WTC11 (cell line): ENCODE measurements around the gene TBX3.

ENCODE experiments used
- ATF2 ChIP-seq: sonication (generic); formaldehyde crosslinking; IDR thresholded peaks from 2 replicates; pipeline ENCODE4 v1.8.1; 2022; ENCODE audit warnings: low read depth, missing genetic modification reagents, borderline replicate concordance
- CREB1 ChIP-seq: sonication (generic); formaldehyde crosslinking; IDR thresholded peaks from 2 replicates; pipeline ENCODE4 v1.8.0; 2023; ENCODE audit warnings: mild to moderate bottlenecking, missing genetic modification reagents
- CTCF ChIP-seq: fragments of 200-600 bp; IDR thresholded peaks from 2 replicates; pipeline ENCODE4 v1.8.0; 2022; ENCODE audit warnings: antibody characterized with exemption
- ELF4 ChIP-seq: sonication (generic); formaldehyde crosslinking; IDR thresholded peaks from 2 replicates; pipeline ENCODE4 v1.8.1; 2022; ENCODE audit warnings: low read depth, mild to moderate bottlenecking, moderate library complexity, missing genetic modification reagents
- GRHL2 ChIP-seq: fragments of 250-450 bp; sonication (Bioruptor Pico); IDR thresholded peaks from 2 replicates; pipeline ENCODE4 v1.8.0; 2022; ENCODE audit warnings: mild to moderate bottlenecking, moderate library complexity; ENCODE audit not compliant: insufficient replicate concordance, severe bottlenecking
- IRF1 ChIP-seq: sonication (generic); formaldehyde crosslinking; IDR thresholded peaks from 2 replicates; pipeline ENCODE4 v1.8.0; 2023; ENCODE audit warnings: missing genetic modification reagents
- JUN ChIP-seq: sonication (generic); formaldehyde crosslinking; IDR thresholded peaks from 2 replicates; pipeline ENCODE4 v1.8.0; 2023; ENCODE audit warnings: mild to moderate bottlenecking, missing genetic modification reagents
- MXD4 ChIP-seq: fragments of 250-450 bp; sonication (Bioruptor Pico); IDR thresholded peaks from 2 replicates; pipeline ENCODE4 v1.8.0; 2021; ENCODE audit warnings: mild to moderate bottlenecking, moderate library complexity, borderline replicate concordance
- SMAD3 ChIP-seq: sonication (generic); formaldehyde crosslinking; IDR thresholded peaks from 2 replicates; pipeline ENCODE4 v1.8.0; 2022; ENCODE audit warnings: missing genetic modification reagents, mild to moderate bottlenecking, borderline replicate concordance
- ZNF138 ChIP-seq: sonication (generic); formaldehyde crosslinking; conservative IDR thresholded peaks from 2 replicates; pipeline ENCODE4 v1.8.1; 2022; ENCODE audit warnings: mild to moderate bottlenecking, moderate library complexity, missing genetic modification reagents
- ZNF263 ChIP-seq: sonication (generic); formaldehyde crosslinking; IDR thresholded peaks from 2 replicates; pipeline ENCODE4 v1.8.1; 2022; ENCODE audit warnings: low read depth, mild to moderate bottlenecking, moderate library complexity, missing genetic modification reagents

- TF ChIP-seq CTCF = no peak
- TF ChIP-seq IRF1 = no peak
- TF ChIP-seq SMAD3 (CRISPR knock-in tag) = no peak
- TF ChIP-seq JUN = no peak
- no peak for TF ChIP-seq GRHL2 (CRISPR knock-in tag)
- no peak for TF ChIP-seq ELF4 (CRISPR knock-in tag)
- TF ChIP-seq MXD4 (CRISPR knock-in tag) = no peak
- TF ChIP-seq ZNF263 (CRISPR knock-in tag) = no peak
- no peak for TF ChIP-seq CREB1
- no peak for TF ChIP-seq ATF2 (CRISPR knock-in tag)
- TF ChIP-seq ZNF138 (CRISPR knock-in tag) = no peak
Measured at GRCh38 chr12:114648711-114649110, 35.3 kb downstream of the TBX3 start.
